Hepatocyte (in vitro differentiated cells): ENCODE data around the gene MACROH2A1. TPM values are rescaled to one million over a fixed set of nuclear protein-coding genes. Genes with fewer than 3 reads are reported as not detected.
A peak's percentile ranks its signal among the peaks of the same experiment; 100 is the strongest.

Source experiments
- DNase-seq: peaks from one replicate; pipeline ENCODE4 v3.0.0-alpha.2; 2016; ENCODE audit warnings: low spot score
- H2AFZ ChIP-seq: fragments of 200-600 bp; sonication (generic); 2 replicates; pipeline ENCODE4 v1.6.0; 2016; ENCODE audit warnings: antibody characterized with exemption, mild to moderate bottlenecking
- H3K27ac ChIP-seq: fragments of 200-600 bp; sonication (generic); 2 replicates; pipeline ENCODE4 v1.5.1; 2016; ENCODE audit warnings: mild to moderate bottlenecking
- H3K27me3 ChIP-seq: fragments of 200-600 bp; sonication (generic); 2 replicates; pipeline ENCODE4 v1.6.1; 2016
- H3K36me3 ChIP-seq: fragments of 200-600 bp; sonication (generic); replicated peaks from 2 replicates; pipeline ENCODE4 v1.5.1; 2016; ENCODE audit warnings: low read depth; ENCODE audit not compliant: insufficient read depth
- H3K4me1 ChIP-seq: fragments of 200-600 bp; sonication (generic); 2 replicates; pipeline ENCODE4 v1.5.1; 2016; ENCODE audit warnings: mild to moderate bottlenecking, moderate library complexity; ENCODE audit not compliant: insufficient read depth
- H3K4me2 ChIP-seq: fragments of 200-600 bp; sonication (generic); 2 replicates; pipeline ENCODE4 v1.6.0; 2016
- H3K4me3 ChIP-seq: fragments of 200-600 bp; sonication (generic); 2 replicates; pipeline ENCODE4 v1.5.1; 2016; ENCODE audit warnings: mild to moderate bottlenecking
- H3K79me2 ChIP-seq: fragments of 200-600 bp; sonication (generic); 2 replicates; pipeline ENCODE4 v1.6.0; 2017; ENCODE audit warnings: mild to moderate bottlenecking
- H3K9me2 ChIP-seq: fragments of 200-600 bp; sonication (generic); replicated peaks from 2 replicates; pipeline ENCODE4 v1.6.0; 2017; ENCODE audit warnings: mild to moderate bottlenecking; ENCODE audit not compliant: insufficient read depth
- H3K9me3 ChIP-seq: fragments of 200-600 bp; sonication (generic); 2 replicates; pipeline ENCODE4 v1.5.1; 2016; ENCODE audit warnings: low read depth, mild to moderate bottlenecking
- H4K20me1 ChIP-seq: fragments of 200-600 bp; sonication (generic); 2 replicates; pipeline ENCODE4 v1.6.0; 2016; ENCODE audit warnings: mild to moderate bottlenecking; ENCODE audit not compliant: insufficient read depth, poor library complexity, severe bottlenecking
- CTCF ChIP-seq: fragments of 200-600 bp; sonication (generic); IDR thresholded peaks from 2 replicates; pipeline ENCODE4 v1.5.1; 2016; ENCODE audit warnings: antibody characterized with exemption, mild to moderate bottlenecking; ENCODE audit not compliant: poor library complexity
- EZH2 ChIP-seq: fragments of 200-600 bp; sonication (generic); IDR thresholded peaks from 2 replicates; pipeline ENCODE4 v1.6.1; 2016; ENCODE audit warnings: antibody characterized with exemption, mild to moderate bottlenecking, borderline replicate concordance
- EZH2phosphoT487 ChIP-seq: fragments of 200-600 bp; sonication (generic); IDR thresholded peaks from one replicate; pipeline ENCODE4 v1.6.1; 2018; ENCODE audit warnings: antibody characterized with exemption, mild to moderate bottlenecking, low read depth, moderate library complexity; ENCODE audit not compliant: unreplicated experiment, severe bottlenecking
- WGBS: methylation state at CpG from one replicate; pipeline ENCODE4 v1.1.6; 2016; ENCODE audit warnings: low lambda C conversion rate; ENCODE audit errors: missing lambda C conversion rate; 5-methylcytosine and 5-hydroxymethylcytosine counted together
- polyA plus RNA-seq: library from polyadenylated mRNA; unstranded; fragments of >200 nt; fragmentation: Nextera tagmentation; extraction: Ambion mirVana; gene quantifications from 2 replicates; pipeline ENCODE4 v1.2.1, GENCODE V29; 2016
- total RNA-seq: library from RNA; depleted of rRNA; stranded (reverse); fragments of >200 nt; gene quantifications from 2 replicates; pipeline ENCODE4 v1.2.3, GENCODE V29; 2014

Gene MACROH2A1
- total and polyA plus RNA-seq, 2 experiments from 2014 or later, result 198 to 304 TPM

DNA sequence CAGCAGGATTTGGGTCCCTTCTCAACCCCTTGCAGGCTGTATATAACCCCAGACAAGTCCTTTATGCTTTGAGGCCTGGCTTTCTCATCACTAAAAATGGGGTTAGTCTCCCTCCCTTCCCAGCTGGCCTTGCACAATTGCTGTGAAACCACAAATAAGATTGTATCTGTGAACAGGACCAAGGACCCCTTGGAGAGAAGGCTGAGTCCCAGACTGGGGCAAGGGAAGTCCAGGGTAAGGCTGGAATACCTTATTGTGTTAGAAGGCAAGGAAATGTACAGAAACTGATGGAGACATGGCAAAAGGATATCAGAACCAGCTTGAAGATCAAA is 11.4 kb downstream of the MACROH2A1 start:
- Histone ChIP-seq H3K9me3 (no peaks in the 10 kb centered on the region), H3K4me2 (no peak overlapping the region), H3K4me3 (no peak overlapping the region), H3K27me3 (no peaks in the 10 kb centered on the region), H2AFZ (no peak overlapping the region), H3K4me1 (peaks cover 33% of the 10 kb centered on the region), H4K20me1 (peaks cover 70% of the 10 kb centered on the region), H3K79me2 (peaks cover 96% of the 10 kb centered on the region), H3K27ac (peak overlapping the region; percentile 47), H3K36me3 (peaks cover 3% of the 10 kb centered on the region), H3K9me2 (no peaks in the 10 kb centered on the region)
- no peak for DNase-seq
- TF ChIP-seq CTCF (no peak), EZH2 (no peak), EZH2phosphoT487 (no peak)

DNA sequence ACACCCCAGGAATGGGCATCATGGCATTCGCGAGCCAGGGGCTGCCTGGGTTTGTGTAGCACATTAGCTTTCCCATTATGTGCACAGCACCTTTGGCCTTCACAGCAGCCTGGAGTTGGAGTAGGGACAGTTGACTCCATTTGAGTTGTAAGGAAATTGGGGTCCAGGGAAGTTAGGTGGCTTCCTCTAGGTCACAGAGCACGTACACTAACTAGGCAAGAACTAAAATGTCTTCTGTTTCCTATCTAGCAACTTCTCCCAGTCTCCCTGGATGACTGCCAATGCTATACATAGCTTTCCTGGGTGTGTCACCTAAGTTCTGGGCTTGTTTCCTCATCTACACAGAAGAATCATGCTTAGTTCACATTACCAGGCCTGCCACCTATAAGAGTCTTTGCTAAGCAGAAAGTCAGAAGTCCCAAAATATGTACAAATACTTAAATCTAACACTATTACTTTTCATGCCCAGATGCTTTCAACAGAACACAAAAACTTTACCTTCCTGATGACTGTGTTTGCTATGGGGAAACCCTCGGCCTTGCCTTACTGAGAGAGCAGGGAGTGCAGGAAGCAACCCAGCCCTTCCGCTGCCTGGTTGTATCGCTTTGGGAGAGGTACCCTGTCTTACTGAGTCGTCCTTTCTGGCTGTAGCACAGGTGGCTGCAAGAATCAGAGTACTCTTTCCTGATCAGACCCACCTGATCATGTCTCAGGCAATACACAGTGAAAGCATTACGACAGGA is 12.0 kb downstream of the MACROH2A1 start:
- 92% methylated on average over 8 of the region's 8 CpGs for WGBS
- peaks cover 96% of the 10 kb centered on the region for H3K79me2 ChIP-seq
- DNase-seq, result peak; percentile 77

DNA sequence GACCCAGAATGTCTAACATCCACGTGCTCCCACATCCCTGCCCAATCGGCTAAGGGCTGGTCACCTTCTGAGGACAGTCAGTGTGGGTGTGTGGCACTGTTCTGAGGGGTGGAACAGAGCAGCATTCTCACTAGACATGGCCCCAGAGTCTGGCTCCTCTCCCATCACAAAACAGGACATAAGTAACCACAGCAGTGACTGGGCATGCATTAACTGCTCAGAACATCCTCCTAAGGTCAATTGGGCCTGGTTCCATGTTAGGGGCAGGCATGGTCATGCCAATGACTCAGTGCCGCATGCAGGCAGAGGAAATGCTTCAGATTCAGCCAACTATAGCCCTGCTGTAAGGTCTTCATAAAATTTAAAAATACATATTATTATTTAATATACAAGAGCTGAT is 12.9 kb downstream of the MACROH2A1 start:
- TF ChIP-seq EZH2, result no peak
- no peak for TF ChIP-seq EZH2phosphoT487
- WGBS, result 97% methylated on average over 3 of the region's 3 CpGs
- H3K27ac ChIP-seq, result no peak overlapping the region

More for the DNA sequence above, 12.0 kb downstream of the MACROH2A1 start:
- peaks cover 3% of the 10 kb centered on the region for H3K36me3 ChIP-seq
- H3K4me3 ChIP-seq, result no peak overlapping the region
- H3K9me3 ChIP-seq, result no peaks in the 10 kb centered on the region
- H3K27ac ChIP-seq, result peak overlapping the region; percentile 67
- peaks cover 65% of the 10 kb centered on the region for H4K20me1 ChIP-seq
- no peak overlapping the region for H2AFZ ChIP-seq
- no peaks in the 10 kb centered on the region for H3K9me2 ChIP-seq
- H3K27me3 ChIP-seq, result no peaks in the 10 kb centered on the region
- TF ChIP-seq EZH2phosphoT487, result no peak
- no peak for TF ChIP-seq EZH2
- no peak for TF ChIP-seq CTCF
- no peak overlapping the region for H3K4me2 ChIP-seq
- peaks cover 28% of the 10 kb centered on the region for H3K4me1 ChIP-seq

DNA sequence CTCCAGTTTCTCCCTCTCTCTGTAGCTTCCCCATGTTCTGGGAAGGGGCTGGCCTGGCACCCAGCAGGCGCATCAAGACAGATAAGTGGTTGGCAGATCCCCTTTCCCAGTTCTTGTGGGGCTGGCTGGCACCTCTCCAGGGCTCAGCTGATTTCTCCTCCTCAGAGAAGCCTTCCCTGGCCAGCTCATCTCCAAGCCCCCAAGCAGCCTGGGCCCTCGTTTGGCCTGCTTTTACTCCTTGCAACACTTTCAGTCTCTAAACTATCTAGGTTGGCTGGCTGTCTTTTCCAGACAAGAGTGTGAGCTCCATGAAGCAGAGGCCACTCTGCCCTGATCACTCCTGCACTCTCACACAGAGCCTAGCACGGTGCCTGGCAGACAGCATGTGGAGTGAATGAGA is 13.5 kb downstream of the MACROH2A1 start:
- TF ChIP-seq CTCF (no peak), EZH2phosphoT487 (no peak), EZH2 (no peak)
- no peaks in the 10 kb centered on the region for H3K9me2 ChIP-seq
- DNase-seq, result peak; percentile 31
- peaks cover 59% of the 10 kb centered on the region for H4K20me1 ChIP-seq
- no peaks in the 10 kb centered on the region for H3K27me3 ChIP-seq
- peaks cover 96% of the 10 kb centered on the region for H3K79me2 ChIP-seq
- no peak overlapping the region for H3K27ac ChIP-seq
- H3K4me1 ChIP-seq, result peaks cover 14% of the 10 kb centered on the region
- no peak overlapping the region for H2AFZ ChIP-seq
- H3K36me3 ChIP-seq, result peaks cover 3% of the 10 kb centered on the region
- 83% methylated on average over 3 of the region's 3 CpGs for WGBS
- H3K9me3 ChIP-seq, result no peaks in the 10 kb centered on the region
- no peak overlapping the region for H3K4me3 ChIP-seq
- H3K4me2 ChIP-seq, result no peak overlapping the region

More for the DNA sequence above, 12.9 kb downstream of the MACROH2A1 start:
- peaks cover 96% of the 10 kb centered on the region for H3K79me2 ChIP-seq
- no peak overlapping the region for H2AFZ ChIP-seq
- H4K20me1 ChIP-seq, result peaks cover 59% of the 10 kb centered on the region
- H3K4me3 ChIP-seq, result no peak overlapping the region
- H3K9me3 ChIP-seq, result no peaks in the 10 kb centered on the region
- no peak for DNase-seq
- no peak overlapping the region for H3K4me2 ChIP-seq
- no peaks in the 10 kb centered on the region for H3K27me3 ChIP-seq
- no peaks in the 10 kb centered on the region for H3K9me2 ChIP-seq
- peaks cover 3% of the 10 kb centered on the region for H3K36me3 ChIP-seq
- peaks cover 20% of the 10 kb centered on the region for H3K4me1 ChIP-seq
